Parathyroid adenoma (tissue), 2 donors: ENCODE data around the gene STX7.

Experiments
- H2AFZ ChIP-seq: fragments of 300-600 bp; sonication (generic); one replicate; pipeline ENCODE4 v1.7.0; 2017; ENCODE audit warnings: antibody characterized with exemption, mild to moderate bottlenecking
- H3K27ac ChIP-seq: fragments of 300-600 bp; sonication (generic); one replicate; pipeline ENCODE4 v1.7.0; 2017
- H3K27me3 ChIP-seq: fragments of 300-600 bp; sonication (generic); one replicate; pipeline ENCODE4 v1.7.0; 2017; ENCODE audit warnings: low read length; ENCODE audit not compliant: control insufficient read depth, insufficient read depth
- H3K36me3 ChIP-seq: fragments of 300-600 bp; sonication (generic); one replicate; pipeline ENCODE4 v1.7.0; 2017; ENCODE audit warnings: low read length; ENCODE audit not compliant: control insufficient read depth, insufficient read depth
- H3K4me1 ChIP-seq: fragments of 300-600 bp; sonication (generic); one replicate; pipeline ENCODE4 v1.7.0; 2017; ENCODE audit warnings: control low read depth
- H3K4me2 ChIP-seq: fragments of 300-600 bp; sonication (generic); one replicate; pipeline ENCODE4 v1.7.0; 2017; ENCODE audit warnings: low read length
- H3K4me3 ChIP-seq: fragments of 300-600 bp; sonication (generic); one replicate; pipeline ENCODE4 v1.7.0; 2017; ENCODE audit warnings: low read depth, low read length
- H3K79me2 ChIP-seq: fragments of 300-600 bp; sonication (generic); one replicate; pipeline ENCODE4 v1.7.0; 2017; ENCODE audit warnings: control low read depth
- H3K9ac ChIP-seq: fragments of 300-600 bp; sonication (generic); one replicate; pipeline ENCODE4 v1.7.0; 2017; ENCODE audit warnings: mild to moderate bottlenecking
- H3K9me3 ChIP-seq: fragments of 300-600 bp; sonication (generic); one replicate; pipeline ENCODE4 v1.7.0; 2017; ENCODE audit warnings: low read length; ENCODE audit not compliant: control insufficient read depth
- CTCF ChIP-seq: fragments of 300-600 bp; sonication (generic); IDR thresholded peaks from one replicate; pipeline ENCODE4 v1.7.0; 2017; ENCODE audit warnings: antibody characterized with exemption, mild to moderate bottlenecking
- donor health status: primary hyperparathyroidism.

The STX7 gene

GRCh38 chr6:132405143-132405915 lies 107.6 kb downstream of the STX7 start:
- no peaks in the 10 kb centered on the region for H3K79me2 ChIP-seq
- no peaks in the 10 kb centered on the region for H3K4me1 ChIP-seq
- TF ChIP-seq CTCF = no peak
- no peak overlapping the region for H3K4me3 ChIP-seq
- no peak overlapping the region for H3K27ac ChIP-seq
- no peak overlapping the region for H2AFZ ChIP-seq
- no peaks in the 10 kb centered on the region for H3K9me3 ChIP-seq
- H3K4me2 ChIP-seq = no peak overlapping the region
- H3K36me3 ChIP-seq = no peaks in the 10 kb centered on the region
- H3K9ac ChIP-seq = no peak overlapping the region
- no peaks in the 10 kb centered on the region for H3K27me3 ChIP-seq

GRCh38 chr6:132404736-132405135 lies 108.2 kb downstream of the STX7 start:
- H2AFZ ChIP-seq = no peak overlapping the region
- H3K9me3 ChIP-seq = no peaks in the 10 kb centered on the region
- no peaks in the 10 kb centered on the region for H3K36me3 ChIP-seq
- TF ChIP-seq CTCF = no peak
- H3K9ac ChIP-seq = no peak overlapping the region
- no peak overlapping the region for H3K4me2 ChIP-seq
- H3K27ac ChIP-seq = no peak overlapping the region
- H3K4me1 ChIP-seq = no peaks in the 10 kb centered on the region
- H3K79me2 ChIP-seq = no peaks in the 10 kb centered on the region
- no peak overlapping the region for H3K4me3 ChIP-seq
- no peaks in the 10 kb centered on the region for H3K27me3 ChIP-seq

GRCh38 chr6:132404330-132404729 lies 108.6 kb downstream of the STX7 start:
- H3K4me3 ChIP-seq = no peak overlapping the region
- H3K4me1 ChIP-seq = no peaks in the 10 kb centered on the region
- H2AFZ ChIP-seq = no peak overlapping the region
- no peak overlapping the region for H3K9ac ChIP-seq
- H3K9me3 ChIP-seq = no peaks in the 10 kb centered on the region
- no peaks in the 10 kb centered on the region for H3K36me3 ChIP-seq
- no peak overlapping the region for H3K27ac ChIP-seq
- H3K4me2 ChIP-seq = no peak overlapping the region
- TF ChIP-seq CTCF = no peak
- H3K27me3 ChIP-seq = no peaks in the 10 kb centered on the region
- no peaks in the 10 kb centered on the region for H3K79me2 ChIP-seq

GRCh38 chr6:132401618-132402285 lies 111.2 kb downstream of the STX7 start:
- peak overlapping the region; percentile 51 for H3K4me3 ChIP-seq
- no peaks in the 10 kb centered on the region for H3K4me1 ChIP-seq
- no peak overlapping the region for H3K9ac ChIP-seq
- no peaks in the 10 kb centered on the region for H3K9me3 ChIP-seq
- H3K79me2 ChIP-seq = no peaks in the 10 kb centered on the region
- H3K27ac ChIP-seq = no peak overlapping the region
- peak overlapping the region; percentile 72 for H2AFZ ChIP-seq
- peak overlapping the region; percentile 88 for H3K4me2 ChIP-seq
- no peaks in the 10 kb centered on the region for H3K36me3 ChIP-seq
- no peak for TF ChIP-seq CTCF
- no peaks in the 10 kb centered on the region for H3K27me3 ChIP-seq
